Measurements from ENCODE around the gene HACD3. TPM values are rescaled to one million over a fixed set of nuclear protein-coding genes. Genes with fewer than 3 reads are reported as not detected.

Gene HACD3
- polyA plus RNA-seq, 1 donor (not counting 4 experiments of a cell fraction or from before 2014, with no cell fraction given), result 78.8 TPM

DNA sequence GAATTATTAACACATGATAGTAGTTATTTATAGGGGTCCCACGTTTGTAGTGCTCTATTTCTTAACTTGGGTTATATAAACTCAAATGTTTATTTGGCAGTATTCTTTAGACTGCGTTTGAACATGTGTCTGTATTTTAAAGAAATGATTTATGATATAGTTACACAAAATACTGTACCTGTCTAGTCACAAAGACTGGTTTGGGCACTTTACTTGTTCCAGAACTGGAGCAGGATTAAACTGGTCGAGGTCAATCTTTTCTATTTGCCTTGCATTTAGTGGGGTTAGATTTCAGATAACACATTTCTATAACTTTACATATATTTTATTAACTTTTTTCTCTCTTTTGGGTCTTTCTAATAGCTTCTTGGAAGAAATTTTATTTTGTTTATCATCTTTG is 39.5 kb downstream of the HACD3 start:
- Histone ChIP-seq H2AFZ (ENCODE audit: control insufficient read depth, low read length) (no peak overlapping the region), H3K9me3 (ENCODE audit: control insufficient read depth, low read depth, low read length) (no peaks in the 10 kb centered on the region), H3K9me1 (ENCODE audit: control insufficient read depth, extremely low read depth, insufficient read depth, low read length) (no peaks in the 10 kb centered on the region), H3K36me3 (ENCODE audit: control insufficient read depth in 2 of 2, extremely low read depth in 1 of 2, insufficient read depth in 2 of 2, low read length in 2 of 2) (peaks cover 7 to 8% of the 10 kb centered on the region in 2 experiments), H3K9ac (ENCODE audit: control insufficient read depth, extremely low read depth, insufficient read depth, low read length) (no peak overlapping the region), H3K27ac (ENCODE audit: control insufficient read depth, insufficient read depth, low read length) (no peak overlapping the region), H3K79me2 (ENCODE audit: control insufficient read depth, insufficient read depth, low read length) (no peaks in the 10 kb centered on the region), H3K27me3 (ENCODE audit: control insufficient read depth, extremely low read depth, insufficient read depth, low read length) (no peaks in the 10 kb centered on the region), H4K20me1 (ENCODE audit: control insufficient read depth, extremely low read depth, insufficient read depth, low read length) (no peaks in the 10 kb centered on the region), H3K4me1 (ENCODE audit: control insufficient read depth, extremely low read depth, insufficient read depth, low read length) (no peaks in the 10 kb centered on the region), H3K4me2 (ENCODE audit: control insufficient read depth, extremely low read depth, insufficient read depth, low read depth, low read length) (no peak overlapping the region), H3K4me3 (ENCODE audit: control insufficient read depth in 2 of 3, extremely low read depth in 1 of 3, insufficient read depth in 2 of 3, low read depth in 1 of 3, low read length in 3 of 3) (no peak overlapping the region)
- no peak for DNase-seq (ENCODE audit: low read depth, low spot score)
- TF ChIP-seq, protein P1, sequence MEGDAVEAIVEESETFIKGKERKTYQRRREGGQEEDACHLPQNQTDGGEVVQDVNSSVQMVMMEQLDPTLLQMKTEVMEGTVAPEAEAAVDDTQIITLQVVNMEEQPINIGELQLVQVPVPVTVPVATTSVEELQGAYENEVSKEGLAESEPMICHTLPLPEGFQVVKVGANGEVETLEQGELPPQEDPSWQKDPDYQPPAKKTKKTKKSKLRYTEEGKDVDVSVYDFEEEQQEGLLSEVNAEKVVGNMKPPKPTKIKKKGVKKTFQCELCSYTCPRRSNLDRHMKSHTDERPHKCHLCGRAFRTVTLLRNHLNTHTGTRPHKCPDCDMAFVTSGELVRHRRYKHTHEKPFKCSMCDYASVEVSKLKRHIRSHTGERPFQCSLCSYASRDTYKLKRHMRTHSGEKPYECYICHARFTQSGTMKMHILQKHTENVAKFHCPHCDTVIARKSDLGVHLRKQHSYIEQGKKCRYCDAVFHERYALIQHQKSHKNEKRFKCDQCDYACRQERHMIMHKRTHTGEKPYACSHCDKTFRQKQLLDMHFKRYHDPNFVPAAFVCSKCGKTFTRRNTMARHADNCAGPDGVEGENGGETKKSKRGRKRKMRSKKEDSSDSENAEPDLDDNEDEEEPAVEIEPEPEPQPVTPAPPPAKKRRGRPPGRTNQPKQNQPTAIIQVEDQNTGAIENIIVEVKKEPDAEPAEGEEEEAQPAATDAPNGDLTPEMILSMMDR (optimal IDR thresholded peaks at IDR 0.05 in 1 of 3, IDR thresholded peaks at IDR 0.05 in 1 of 3, conservative IDR thresholded peaks at IDR 0.05 in 1 of 3; ENCODE audit: extremely low read depth in 1 of 3, insufficient read depth in 2 of 3, low read length in 3 of 3), result no peak
- no peak for TF ChIP-seq EZH2 (IDR thresholded peaks at IDR 0.05; ENCODE audit: low read length)
- dilution Hi-C loops (cut with MboI; ENCODE audit: extremely low pct_ligation_motif_present, low sequenced_read_pairs), result no loop called here
- FAIRE-seq, result no peak

GRCh38 chr15:65571971-65572370 is 41.7 kb downstream of the HACD3 start:
- Histone ChIP-seq H3K4me1 (ENCODE audit: control insufficient read depth, extremely low read depth, insufficient read depth, low read length) (peaks cover 9% of the 10 kb centered on the region), H3K4me2 (ENCODE audit: control insufficient read depth, extremely low read depth, insufficient read depth, low read depth, low read length) (no peak overlapping the region), H4K20me1 (ENCODE audit: control insufficient read depth, extremely low read depth, insufficient read depth, low read length) (no peaks in the 10 kb centered on the region), H3K79me2 (ENCODE audit: control insufficient read depth, insufficient read depth, low read length) (no peaks in the 10 kb centered on the region), H3K9me3 (ENCODE audit: control insufficient read depth, low read depth, low read length) (no peaks in the 10 kb centered on the region), H3K36me3 (ENCODE audit: control insufficient read depth in 2 of 2, extremely low read depth in 1 of 2, insufficient read depth in 2 of 2, low read length in 2 of 2) (peaks cover 7 to 8% of the 10 kb centered on the region in 2 experiments), H3K27me3 (ENCODE audit: control insufficient read depth, extremely low read depth, insufficient read depth, low read length) (no peaks in the 10 kb centered on the region), H2AFZ (ENCODE audit: control insufficient read depth, low read length) (no peak overlapping the region), H3K9ac (ENCODE audit: control insufficient read depth, extremely low read depth, insufficient read depth, low read length) (no peak overlapping the region), H3K27ac (ENCODE audit: control insufficient read depth, insufficient read depth, low read length) (no peak overlapping the region), H3K4me3 (ENCODE audit: control insufficient read depth in 2 of 3, extremely low read depth in 1 of 3, insufficient read depth in 2 of 3, low read depth in 1 of 3, low read length in 3 of 3) (no peak overlapping the region), H3K9me1 (ENCODE audit: control insufficient read depth, extremely low read depth, insufficient read depth, low read length) (no peaks in the 10 kb centered on the region)
- TF ChIP-seq EZH2 (IDR thresholded peaks at IDR 0.05; ENCODE audit: low read length), result no peak
- dilution Hi-C loops (cut with MboI; ENCODE audit: extremely low pct_ligation_motif_present, low sequenced_read_pairs), result no loop called here
- no peak for FAIRE-seq
- DNase-seq (ENCODE audit: low read depth, low spot score), result no peak

GRCh38 chr15:65576664-65577063 is 46.4 kb downstream of the HACD3 start:
- FAIRE-seq (no peak), DNase-seq (ENCODE audit: low read depth, low spot score) (no peak)
- H3K4me2 ChIP-seq (ENCODE audit: control insufficient read depth, extremely low read depth, insufficient read depth, low read depth, low read length), result no peak overlapping the region
- H3K9me1 ChIP-seq (ENCODE audit: control insufficient read depth, extremely low read depth, insufficient read depth, low read length), result no peaks in the 10 kb centered on the region
- no peak overlapping the region for H3K9ac ChIP-seq (ENCODE audit: control insufficient read depth, extremely low read depth, insufficient read depth, low read length)
- no peaks in the 10 kb centered on the region for H4K20me1 ChIP-seq (ENCODE audit: control insufficient read depth, extremely low read depth, insufficient read depth, low read length)
- peaks cover 10% of the 10 kb centered on the region for H3K4me1 ChIP-seq (ENCODE audit: control insufficient read depth, extremely low read depth, insufficient read depth, low read length)
- dilution Hi-C loops (cut with MboI; ENCODE audit: extremely low pct_ligation_motif_present, low sequenced_read_pairs), result no loop called here
- TF ChIP-seq, protein P1 (optimal IDR thresholded peaks at IDR 0.05 in 1 of 3, IDR thresholded peaks at IDR 0.05 in 1 of 3, conservative IDR thresholded peaks at IDR 0.05 in 1 of 3; ENCODE audit: extremely low read depth in 1 of 3, insufficient read depth in 2 of 3, low read length in 3 of 3), result no peak
- TF ChIP-seq EZH2 (IDR thresholded peaks at IDR 0.05; ENCODE audit: low read length), result no peak
- no peaks in the 10 kb centered on the region for H3K9me3 ChIP-seq (ENCODE audit: control insufficient read depth, low read depth, low read length)
- H3K4me3 ChIP-seq (ENCODE audit: control insufficient read depth in 2 of 3, extremely low read depth in 1 of 3, insufficient read depth in 2 of 3, low read depth in 1 of 3, low read length in 3 of 3), result no peak overlapping the region
- no peak overlapping the region for H2AFZ ChIP-seq (ENCODE audit: control insufficient read depth, low read length)
- no peaks in the 10 kb centered on the region for H3K27me3 ChIP-seq (ENCODE audit: control insufficient read depth, extremely low read depth, insufficient read depth, low read length)
- no peaks in the 10 kb centered on the region for H3K79me2 ChIP-seq (ENCODE audit: control insufficient read depth, insufficient read depth, low read length)
- peaks cover 10 to 33% of the 10 kb centered on the region in 2 experiments for H3K36me3 ChIP-seq (ENCODE audit: control insufficient read depth in 2 of 2, extremely low read depth in 1 of 2, insufficient read depth in 2 of 2, low read length in 2 of 2)
- no peak overlapping the region for H3K27ac ChIP-seq (ENCODE audit: control insufficient read depth, insufficient read depth, low read length)

Data from keratinocyte (primary cell).